ENCODE results near the gene BROX. TPM values are rescaled to one million over a fixed set of nuclear protein-coding genes. Genes with fewer than 3 reads are reported as not detected.
A peak's percentile ranks its signal among the peaks of the same experiment; 100 is the strongest.
"Not testable (repeated sequence)": the region's sequence is repeated elsewhere in the genome, so short reads cannot be mapped to it uniquely, and the experiment has no call there.

The BROX gene
- 67.4 and 68.9 TPM in 2 replicates for total RNA-seq (2014; rRNA removed; shearing (Covaris generic))
- 25.4 and 29.8 TPM in 2 replicates for polyA plus RNA-seq (2015; cell fraction: cytosol; rRNA removed)
- 26.9 and 28.2 TPM in 2 replicates for polyA plus RNA-seq (2015; cell fraction: nucleus; rRNA removed)

DNA sequence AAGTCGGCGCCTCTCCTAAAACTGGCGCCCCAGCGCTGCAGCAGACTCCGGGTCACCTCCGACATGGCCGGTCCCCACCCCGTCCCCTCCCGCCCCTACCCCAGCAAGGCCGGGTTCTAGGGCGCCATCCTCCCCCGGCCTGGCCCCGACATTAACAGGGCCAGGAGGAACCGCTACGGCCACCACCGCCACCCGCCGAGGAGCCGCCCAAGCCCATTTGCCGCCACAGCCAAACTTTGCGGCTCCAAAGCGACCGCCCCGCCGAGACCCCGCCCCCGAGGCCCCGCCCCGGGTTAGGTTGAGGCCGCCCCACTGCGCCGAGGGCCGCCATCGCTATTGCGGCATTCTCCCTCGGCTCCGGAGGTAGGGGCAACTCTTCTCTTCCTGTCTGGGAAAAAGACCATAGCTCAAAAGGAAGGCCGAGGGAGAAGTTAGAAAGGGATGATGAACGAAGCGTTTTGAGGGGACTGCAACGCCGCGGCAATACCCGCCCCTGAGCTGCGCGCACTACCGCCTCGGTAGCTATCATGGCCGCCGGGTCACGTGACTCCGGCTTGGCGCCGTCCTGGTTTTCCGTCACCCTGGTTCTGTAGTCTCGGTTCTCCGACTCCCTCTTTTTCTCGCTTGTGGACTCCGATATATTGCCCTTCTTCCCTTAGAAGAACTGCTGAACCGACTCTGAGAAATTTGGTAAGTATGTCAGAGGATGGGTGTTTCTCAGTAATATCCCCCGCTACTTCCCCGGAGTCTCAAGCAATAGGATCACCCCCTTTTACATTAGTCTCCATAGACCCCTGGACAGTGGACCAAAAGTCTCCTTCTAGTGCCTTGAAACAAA lies at the start of gene BROX, which contains the start of gene AIDA:
TSS of gene BROX (plus strand) at position 312 of the 838 bp plus-strand sequence. CDS start 3,136 bp downstream, outside the sequence.
TSS of gene AIDA (minus strand) at position 239 of the 838 bp plus-strand sequence. CDS start at position 65, 174 bp downstream.
- in situ Hi-C loops (cut with HindIII; ENCODE audit: low pct_unique_long_range_greater_than_20kb, low sequenced_read_pairs): no loop called here

DNA sequence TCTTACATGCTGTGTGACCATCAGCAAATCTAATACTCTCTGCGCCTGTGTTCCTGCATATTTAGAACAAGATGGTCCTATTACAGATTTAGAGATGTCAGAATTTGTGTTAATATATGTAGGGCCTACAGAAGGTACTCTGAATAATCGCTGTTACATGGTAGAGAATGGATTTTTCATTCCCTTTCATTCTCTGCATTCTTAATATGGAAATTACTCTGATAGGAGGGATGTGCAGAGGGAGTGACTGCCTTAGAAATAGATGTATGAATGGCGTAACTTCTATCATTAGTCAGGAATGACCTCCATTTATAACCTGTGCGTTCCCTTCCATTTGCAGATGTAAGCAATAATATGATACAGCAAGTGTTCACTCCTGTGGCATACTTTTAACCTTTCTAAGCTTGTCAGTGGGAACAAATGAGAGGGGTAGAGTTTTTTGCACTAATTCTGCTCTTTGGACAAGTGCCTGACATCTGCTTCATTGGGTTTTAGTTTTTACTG lies 48.9 kb upstream of the BROX start:
- in situ Hi-C loops (cut with HindIII; ENCODE audit: low pct_unique_long_range_greater_than_20kb, low sequenced_read_pairs): no loop called here

More for the DNA sequence above, at the start of gene BROX, which contains the start of gene AIDA:
- peak; percentile 84 for DNase-seq (ENCODE audit: low read depth, low spot score)

DNA sequence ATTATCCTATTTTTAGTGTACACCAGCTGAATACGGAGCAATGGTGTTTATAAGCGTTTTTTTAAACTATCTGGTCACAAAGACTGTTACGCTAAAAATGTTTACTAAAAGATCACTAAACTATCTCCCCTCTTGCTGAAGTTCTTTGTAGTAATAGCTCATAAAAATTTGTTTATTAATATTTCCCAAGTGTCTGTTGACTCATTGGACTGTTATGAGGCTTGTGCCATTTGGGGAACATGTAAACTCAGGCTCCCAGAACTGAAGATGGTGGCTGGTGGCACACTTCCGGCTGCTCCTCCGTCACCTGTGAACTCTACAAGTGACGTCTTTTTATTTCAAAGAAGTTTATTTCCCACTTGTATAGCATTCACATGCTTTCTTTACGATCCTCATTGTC lies 46.4 kb upstream of the BROX start:
- DNase-seq (ENCODE audit: low read depth, low spot score): no peak
- in situ Hi-C loops (cut with HindIII; ENCODE audit: low pct_unique_long_range_greater_than_20kb, low sequenced_read_pairs): no loop called here

More for the DNA sequence above, 48.9 kb upstream of the BROX start:
- no peak for DNase-seq (ENCODE audit: low read depth, low spot score)

- in situ Hi-C loops (cut with HindIII; ENCODE audit: low pct_unique_long_range_greater_than_20kb, low sequenced_read_pairs); DNase-seq (ENCODE audit: low read depth, low spot score): not testable (repeated sequence)
These were observed 44.2 kb upstream of the BROX start for GRCh38 chr1:222668184-222668583.

- in situ Hi-C loops (cut with HindIII; ENCODE audit: low pct_unique_long_range_greater_than_20kb, low sequenced_read_pairs); DNase-seq (ENCODE audit: low read depth, low spot score): not testable (repeated sequence)
These were observed 43.3 kb upstream of the BROX start for GRCh38 chr1:222669107-222669506.

GRCh38 chr1:222670110-222670509 lies 42.3 kb upstream of the BROX start:
- in situ Hi-C loops (cut with HindIII; ENCODE audit: low pct_unique_long_range_greater_than_20kb, low sequenced_read_pairs): no loop called here
- DNase-seq (ENCODE audit: low read depth, low spot score): no peak

DNA sequence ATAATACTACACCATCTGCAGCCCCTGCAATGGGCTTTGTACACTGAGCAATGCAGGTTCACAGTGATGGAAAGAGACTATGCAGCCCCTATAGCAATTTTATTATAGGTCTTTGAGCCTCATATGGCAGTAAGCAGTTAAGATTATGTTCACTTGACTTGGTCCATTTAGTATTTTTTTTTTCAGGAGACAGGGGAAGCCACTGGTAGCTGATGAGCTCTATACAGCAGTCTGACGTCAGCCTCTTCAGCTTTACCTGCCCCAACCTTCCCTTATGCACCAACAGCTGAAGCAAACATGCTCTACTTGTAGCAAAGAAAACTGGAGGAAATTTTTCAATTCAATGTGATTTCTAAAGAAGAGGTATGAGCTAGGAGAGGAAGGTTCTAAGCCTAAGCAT lies 32.3 kb upstream of the BROX start:
- in situ Hi-C loops (cut with HindIII; ENCODE audit: low pct_unique_long_range_greater_than_20kb, low sequenced_read_pairs): no loop called here
- DNase-seq (ENCODE audit: low read depth, low spot score): no peak

DNA sequence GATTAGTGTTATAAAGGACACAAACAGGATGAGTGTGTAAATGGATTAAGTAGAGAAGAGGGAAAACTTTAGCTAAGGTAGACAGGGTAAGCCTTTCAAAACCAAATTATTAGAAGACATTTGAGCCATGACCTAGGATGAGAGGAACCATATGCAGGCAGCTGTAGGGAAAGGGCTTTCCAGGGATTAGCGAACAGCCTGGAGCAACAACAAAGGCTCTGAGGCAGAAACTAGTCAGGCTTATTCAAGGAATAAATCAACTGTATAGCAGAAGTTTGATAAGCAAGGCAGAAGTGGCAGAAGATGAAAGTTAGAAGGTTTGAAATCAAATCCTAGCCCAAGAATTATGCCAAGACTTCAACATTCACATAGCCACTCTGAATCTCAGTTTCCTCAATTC lies 21.3 kb upstream of the BROX start:
- no peak for DNase-seq (ENCODE audit: low read depth, low spot score)
- in situ Hi-C loops (cut with HindIII; ENCODE audit: low pct_unique_long_range_greater_than_20kb, low sequenced_read_pairs): no loop called here

- in situ Hi-C loops (cut with HindIII; ENCODE audit: low pct_unique_long_range_greater_than_20kb, low sequenced_read_pairs): no loop called here
- no peak for DNase-seq (ENCODE audit: low read depth, low spot score)
These were observed 17.4 kb upstream of the BROX start for GRCh38 chr1:222694927-222695326.

- no peak for DNase-seq (ENCODE audit: low read depth, low spot score)
- in situ Hi-C loops (cut with HindIII; ENCODE audit: low pct_unique_long_range_greater_than_20kb, low sequenced_read_pairs): no loop called here
These were observed 15.6 kb upstream of the BROX start for GRCh38 chr1:222696741-222697140.

DNA sequence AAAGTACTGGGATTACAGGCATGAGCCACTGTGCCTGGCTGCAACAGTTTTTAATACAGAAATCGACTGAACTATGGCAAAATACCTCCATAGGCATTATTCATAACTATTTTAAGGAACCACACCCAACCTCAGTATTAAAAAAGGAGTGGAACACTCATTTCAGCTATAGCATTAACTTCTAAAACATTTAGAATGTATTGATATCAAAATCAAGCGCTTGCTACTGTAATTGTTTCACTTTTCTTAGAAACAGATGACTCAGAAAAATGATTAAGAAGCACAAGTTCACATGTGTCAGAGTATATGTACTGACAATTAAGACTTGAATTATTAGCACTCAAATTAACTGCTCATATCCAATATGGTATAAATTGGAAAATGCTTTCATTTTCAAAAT lies 15.2 kb upstream of the BROX start:
- in situ Hi-C loops (cut with HindIII; ENCODE audit: low pct_unique_long_range_greater_than_20kb, low sequenced_read_pairs): no loop called here
- no peak for DNase-seq (ENCODE audit: low read depth, low spot score)

GRCh38 chr1:222697826-222698225 lies 14.5 kb upstream of the BROX start:
- in situ Hi-C loops (cut with HindIII; ENCODE audit: low pct_unique_long_range_greater_than_20kb, low sequenced_read_pairs): no loop called here
- no peak for DNase-seq (ENCODE audit: low read depth, low spot score)

- no peak for DNase-seq (ENCODE audit: low read depth, low spot score)
- in situ Hi-C loops (cut with HindIII; ENCODE audit: low pct_unique_long_range_greater_than_20kb, low sequenced_read_pairs): no loop called here
These were observed 10.2 kb upstream of the BROX start for GRCh38 chr1:222702210-222702609.

DNA sequence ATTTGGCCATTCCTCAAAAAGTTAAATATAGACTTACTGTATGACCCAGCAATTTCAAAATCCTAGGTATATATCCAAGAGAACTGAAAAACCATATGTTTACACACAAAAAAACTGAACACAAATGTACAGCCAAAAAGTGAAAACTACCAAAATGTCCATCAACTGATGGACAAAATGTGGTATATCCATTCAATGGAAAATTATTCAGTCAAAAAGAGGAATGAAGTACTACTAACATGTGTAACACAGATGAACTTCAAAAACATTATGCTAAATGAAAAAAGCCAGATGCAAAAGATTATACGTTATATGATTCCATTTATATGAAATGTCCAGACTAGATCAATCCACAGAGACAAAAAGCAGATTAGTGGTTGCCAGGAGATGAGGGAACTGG lies 8.1 kb upstream of the BROX start:
- no peak for DNase-seq (ENCODE audit: low read depth, low spot score)
- in situ Hi-C loops (cut with HindIII; ENCODE audit: low pct_unique_long_range_greater_than_20kb, low sequenced_read_pairs): no loop called here

GRCh38 chr1:222706815-222707214 lies 5.5 kb upstream of the BROX start:
- in situ Hi-C loops (cut with HindIII; ENCODE audit: low pct_unique_long_range_greater_than_20kb, low sequenced_read_pairs): no loop called here
- no peak for DNase-seq (ENCODE audit: low read depth, low spot score)

GRCh38 chr1:222709700-222710153 lies 2.6 kb upstream of the BROX start:
- in situ Hi-C loops (cut with HindIII; ENCODE audit: low pct_unique_long_range_greater_than_20kb, low sequenced_read_pairs): no loop called here
- DNase-seq (ENCODE audit: low read depth, low spot score): no peak

- in situ Hi-C loops (cut with HindIII; ENCODE audit: low pct_unique_long_range_greater_than_20kb, low sequenced_read_pairs): no loop called here
These were observed 778 bp upstream of the BROX start for GRCh38 chr1:222711319-222712252.

More at GRCh38 chr1:222711319-222712252, 778 bp upstream of the BROX start:
- peak; percentile 78 for DNase-seq (ENCODE audit: low read depth, low spot score)
